ENCODE data around the gene SRSF6.

Gene SRSF6

GRCh38 chr20:43462660-43463526 is 5.2 kb downstream of the SRSF6 start:
- TF ChIP-seq CTCF (IDR thresholded peaks at IDR 0.05; ENCODE audit: low read length) (no peak), EZH2 (IDR thresholded peaks at IDR 0.05; ENCODE audit: borderline replicate concordance, low read length) (no peak)
- H3K9ac ChIP-seq (ENCODE audit: low read length): no peak overlapping the region
- no peak overlapping the region for H3K4me2 ChIP-seq (ENCODE audit: low read length)
- H3K27ac ChIP-seq (ENCODE audit: low read depth, low read length, poor library complexity, severe bottlenecking): no peak overlapping the region
- peaks cover 81% of the 10 kb centered on the region for H3K36me3 ChIP-seq (ENCODE audit: insufficient read depth, low read length)
- peaks cover 10% of the 10 kb centered on the region for H3K4me1 ChIP-seq (ENCODE audit: insufficient read depth, low read length, severe bottlenecking)
- H3K4me3 ChIP-seq (ENCODE audit: low read depth, low read length, poor library complexity, severe bottlenecking): no peak overlapping the region
- no peaks in the 10 kb centered on the region for H3K9me2 ChIP-seq (ENCODE audit: low read depth, low read length)
- H3K9me3 ChIP-seq (ENCODE audit: low read length): no peaks in the 10 kb centered on the region
- H3K27me3 ChIP-seq (ENCODE audit: insufficient read depth, low read length): no peaks in the 10 kb centered on the region
- peaks cover 9% of the 10 kb centered on the region for H3F3A ChIP-seq (ENCODE audit: insufficient read depth, low read length)
- H4K20me1 ChIP-seq (ENCODE audit: insufficient read depth, low read length): peaks cover 7% of the 10 kb centered on the region
- H3K79me2 ChIP-seq (ENCODE audit: insufficient read depth, low read length): peaks cover 13% of the 10 kb centered on the region
- no peak overlapping the region for H2AFZ ChIP-seq (ENCODE audit: low read length)

- Histone ChIP-seq H3K36me3 (ENCODE audit: insufficient read depth, low read length) (peaks cover 80% of the 10 kb centered on the region), H3K27ac (ENCODE audit: low read depth, low read length, poor library complexity, severe bottlenecking) (no peak overlapping the region), H3K27me3 (ENCODE audit: insufficient read depth, low read length) (no peaks in the 10 kb centered on the region), H3K9ac (ENCODE audit: low read length) (no peak overlapping the region), H4K20me1 (ENCODE audit: insufficient read depth, low read length) (peaks cover 7% of the 10 kb centered on the region), H3K9me3 (ENCODE audit: low read length) (no peaks in the 10 kb centered on the region), H3K9me2 (ENCODE audit: low read depth, low read length) (no peaks in the 10 kb centered on the region), H3K4me2 (ENCODE audit: low read length) (no peak overlapping the region), H3K4me1 (ENCODE audit: insufficient read depth, low read length, severe bottlenecking) (peaks cover 10% of the 10 kb centered on the region), H2AFZ (ENCODE audit: low read length) (no peak overlapping the region), H3K79me2 (ENCODE audit: insufficient read depth, low read length) (peaks cover 11% of the 10 kb centered on the region), H3K4me3 (ENCODE audit: low read depth, low read length, poor library complexity, severe bottlenecking) (no peak overlapping the region), H3F3A (ENCODE audit: insufficient read depth, low read length) (peaks cover 10% of the 10 kb centered on the region)
- TF ChIP-seq CTCF (IDR thresholded peaks at IDR 0.05; ENCODE audit: low read length): no peak
- no peak for TF ChIP-seq EZH2 (IDR thresholded peaks at IDR 0.05; ENCODE audit: borderline replicate concordance, low read length)
These were observed 6.0 kb downstream of the SRSF6 start for GRCh38 chr20:43463527-43464218.

DNA sequence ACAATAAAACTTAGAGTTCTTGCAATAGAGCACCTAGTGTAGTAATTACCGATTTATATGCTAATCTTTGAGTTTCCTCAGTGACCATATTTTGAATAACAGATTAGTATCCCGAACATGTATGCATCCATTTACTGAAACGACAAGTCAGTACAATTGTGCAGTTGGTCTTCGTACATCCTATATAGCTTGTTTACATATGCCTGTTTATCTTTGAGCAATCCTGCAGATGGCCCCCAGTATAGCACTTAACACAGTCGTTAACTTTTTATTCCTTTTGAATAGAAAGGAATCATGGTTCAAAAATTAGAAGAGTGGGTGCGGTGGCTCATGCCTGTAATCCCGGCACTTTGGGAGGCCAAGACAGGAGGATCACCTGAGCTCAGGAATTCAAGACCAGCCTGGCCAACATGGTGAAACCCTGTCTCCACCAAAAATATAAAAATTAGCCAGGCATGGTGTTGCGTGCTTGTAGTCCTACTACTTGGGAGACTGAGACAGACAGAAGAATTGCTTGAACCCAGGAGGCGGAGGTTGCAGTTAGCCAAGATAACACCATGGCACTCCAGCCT is 6.6 kb downstream of the SRSF6 start:
- Histone ChIP-seq H3K79me2 (ENCODE audit: insufficient read depth, low read length) (peaks cover 4% of the 10 kb centered on the region), H4K20me1 (ENCODE audit: insufficient read depth, low read length) (peaks cover 7% of the 10 kb centered on the region), H3F3A (ENCODE audit: insufficient read depth, low read length) (peaks cover 10% of the 10 kb centered on the region), H3K4me1 (ENCODE audit: insufficient read depth, low read length, severe bottlenecking) (peaks cover 5% of the 10 kb centered on the region), H3K36me3 (ENCODE audit: insufficient read depth, low read length) (peaks cover 73% of the 10 kb centered on the region), H3K9me3 (ENCODE audit: low read length) (no peaks in the 10 kb centered on the region), H3K9ac (ENCODE audit: low read length) (no peak overlapping the region), H2AFZ (ENCODE audit: low read length) (no peak overlapping the region), H3K27ac (ENCODE audit: low read depth, low read length, poor library complexity, severe bottlenecking) (no peak overlapping the region), H3K27me3 (ENCODE audit: insufficient read depth, low read length) (no peaks in the 10 kb centered on the region), H3K9me2 (ENCODE audit: low read depth, low read length) (no peaks in the 10 kb centered on the region), H3K4me3 (ENCODE audit: low read depth, low read length, poor library complexity, severe bottlenecking) (no peak overlapping the region), H3K4me2 (ENCODE audit: low read length) (no peak overlapping the region)
- TF ChIP-seq EZH2 (IDR thresholded peaks at IDR 0.05; ENCODE audit: borderline replicate concordance, low read length): no peak
